Nephron (organoid): ENCODE measurements around the gene DGKI.

ENCODE experiments used
- H3K27ac Mint-ChIP-seq, 3 experiments: 2 replicates each; pipeline ENCODE4 v1.8.0; 2020; ENCODE audit warnings: mixed read lengths in 3 of 3, mild to moderate bottlenecking in 2 of 3, moderate library complexity in 1 of 3
- H3K27me3 Mint-ChIP-seq: 2 replicates; pipeline ENCODE4 v1.8.0; 2021; ENCODE audit warnings: low read depth, mild to moderate bottlenecking, moderate library complexity, mixed read lengths
- H3K36me3 Mint-ChIP-seq: 2 replicates; pipeline ENCODE4 v1.8.0; 2020; ENCODE audit warnings: low read depth, mixed read lengths
- H3K4me1 Mint-ChIP-seq: 2 replicates; pipeline ENCODE4 v1.8.0; 2020; ENCODE audit warnings: mixed read lengths
- H3K4me3 Mint-ChIP-seq, 3 experiments: 2 replicates each; pipeline ENCODE4 v1.8.0; 2020; ENCODE audit warnings: mild to moderate bottlenecking in 3 of 3, mixed read lengths in 3 of 3, moderate library complexity in 2 of 3
- H3K9me3 Mint-ChIP-seq: 2 replicates; pipeline ENCODE4 v1.8.0; 2020; ENCODE audit warnings: mixed read lengths
- TF ChIP-seq, protein P1 (sequence below), 3 experiments: fragments of 200-600 bp; sonication (generic); IDR thresholded peaks; one replicate each; pipeline ENCODE4 v1.5.0; 2021; ENCODE audit warnings: antibody characterized with exemption in 3 of 3; ENCODE audit not compliant: unreplicated experiment in 3 of 3

DGKI gene

DNA sequence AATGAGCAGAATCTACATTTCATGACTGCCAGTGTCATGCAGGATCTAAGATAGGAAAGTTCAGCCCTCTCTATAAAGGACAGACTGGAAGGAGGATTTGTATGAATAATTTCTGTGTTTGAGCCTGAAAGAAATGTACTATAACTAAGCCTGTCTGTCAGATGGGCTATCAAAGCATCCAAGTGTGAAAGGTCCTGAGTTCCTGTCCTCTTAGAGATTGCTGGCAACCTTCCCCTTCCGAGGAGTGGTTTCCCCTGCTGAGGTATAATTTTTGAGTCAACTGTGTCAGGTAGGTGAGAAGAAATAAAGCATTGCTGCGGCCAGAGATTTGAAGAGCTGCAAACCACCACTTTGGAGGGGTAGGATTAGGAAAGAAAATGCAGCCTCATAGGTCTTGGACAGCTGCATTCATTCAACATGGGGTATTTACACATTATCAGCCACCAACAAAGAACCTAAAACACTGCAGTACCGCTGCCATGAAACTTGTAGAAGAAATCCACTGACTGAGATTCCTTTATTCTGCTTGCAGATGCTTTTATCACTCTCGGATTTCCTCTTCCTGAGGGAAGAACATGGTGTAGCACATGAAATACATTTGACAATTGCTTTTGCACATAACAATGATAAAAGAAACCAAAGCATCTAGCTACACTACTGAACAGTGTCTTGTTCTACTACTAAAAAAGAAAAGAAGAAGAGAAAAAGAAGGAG, 189.1 kb downstream of the DGKI start:
- Mint-ChIP-seq H3K27me3 (peaks cover 4% of the 10 kb centered on the region), H3K36me3 (no peaks in the 10 kb centered on the region), H3K27ac (no peak overlapping the region), H3K4me3 (no peak overlapping the region), H3K4me1 (peaks cover 4% of the 10 kb centered on the region), H3K9me3 (no peaks in the 10 kb centered on the region)
- TF ChIP-seq, protein P1, sequence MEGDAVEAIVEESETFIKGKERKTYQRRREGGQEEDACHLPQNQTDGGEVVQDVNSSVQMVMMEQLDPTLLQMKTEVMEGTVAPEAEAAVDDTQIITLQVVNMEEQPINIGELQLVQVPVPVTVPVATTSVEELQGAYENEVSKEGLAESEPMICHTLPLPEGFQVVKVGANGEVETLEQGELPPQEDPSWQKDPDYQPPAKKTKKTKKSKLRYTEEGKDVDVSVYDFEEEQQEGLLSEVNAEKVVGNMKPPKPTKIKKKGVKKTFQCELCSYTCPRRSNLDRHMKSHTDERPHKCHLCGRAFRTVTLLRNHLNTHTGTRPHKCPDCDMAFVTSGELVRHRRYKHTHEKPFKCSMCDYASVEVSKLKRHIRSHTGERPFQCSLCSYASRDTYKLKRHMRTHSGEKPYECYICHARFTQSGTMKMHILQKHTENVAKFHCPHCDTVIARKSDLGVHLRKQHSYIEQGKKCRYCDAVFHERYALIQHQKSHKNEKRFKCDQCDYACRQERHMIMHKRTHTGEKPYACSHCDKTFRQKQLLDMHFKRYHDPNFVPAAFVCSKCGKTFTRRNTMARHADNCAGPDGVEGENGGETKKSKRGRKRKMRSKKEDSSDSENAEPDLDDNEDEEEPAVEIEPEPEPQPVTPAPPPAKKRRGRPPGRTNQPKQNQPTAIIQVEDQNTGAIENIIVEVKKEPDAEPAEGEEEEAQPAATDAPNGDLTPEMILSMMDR (IDR thresholded peaks at IDR 0.05; ENCODE audit: unreplicated experiment in 3 of 3): no peak

DNA sequence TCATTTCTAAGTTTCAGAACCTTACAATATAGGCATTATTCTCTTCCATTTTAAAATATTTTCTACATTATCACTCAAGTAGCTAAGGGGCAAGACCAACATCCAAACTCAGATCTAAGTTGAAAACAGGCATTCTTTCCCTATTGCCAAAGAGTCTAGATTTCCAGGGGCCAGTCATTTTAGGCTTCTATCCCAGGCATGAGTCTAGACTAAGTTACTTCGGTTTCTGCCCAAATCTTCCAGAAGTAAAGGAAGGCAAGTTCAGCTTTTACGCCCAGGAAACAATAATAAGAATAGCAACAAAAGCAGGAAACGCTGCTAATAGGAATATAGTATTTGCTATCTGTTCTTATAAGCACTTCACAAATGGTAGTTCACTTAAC, 189.9 kb downstream of the DGKI start:
- no peaks in the 10 kb centered on the region for H3K36me3 Mint-ChIP-seq
- H3K4me3 Mint-ChIP-seq: no peak overlapping the region
- no peak overlapping the region for H3K27ac Mint-ChIP-seq
- H3K9me3 Mint-ChIP-seq: no peaks in the 10 kb centered on the region
- peaks cover 4% of the 10 kb centered on the region for H3K27me3 Mint-ChIP-seq
- TF ChIP-seq, protein P1 (IDR thresholded peaks at IDR 0.05; ENCODE audit: unreplicated experiment in 3 of 3): no peak
- H3K4me1 Mint-ChIP-seq: peaks cover 4% of the 10 kb centered on the region

DNA sequence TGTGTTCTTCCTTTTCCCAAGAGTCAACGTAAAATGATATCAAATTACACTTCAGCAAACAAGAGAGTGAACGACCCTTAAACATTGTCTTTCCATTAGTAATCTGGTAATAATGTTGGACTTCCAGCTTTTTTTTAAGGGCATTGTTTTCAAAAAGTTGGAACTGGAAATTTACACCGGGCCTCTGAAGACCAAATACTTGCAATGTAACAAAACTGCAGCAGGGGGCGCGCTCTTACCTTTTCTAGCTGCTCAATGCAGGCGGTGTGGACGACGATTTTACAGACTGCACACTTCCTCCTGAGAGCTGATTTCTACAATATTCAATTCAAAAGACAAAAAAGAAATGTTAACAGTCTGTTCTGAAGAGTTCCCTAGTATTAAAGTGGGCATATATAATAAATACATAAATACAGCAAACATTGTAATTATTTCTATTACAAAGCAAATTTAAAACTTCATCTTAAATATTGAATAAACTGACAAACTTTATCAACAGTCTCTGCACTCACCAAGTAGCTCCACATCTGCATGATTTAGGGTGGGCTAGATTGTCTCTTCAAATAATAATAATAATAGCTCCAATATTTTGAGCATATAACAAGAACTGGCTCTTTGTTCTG, 190.4 kb downstream of the DGKI start:
- H3K36me3 Mint-ChIP-seq: no peaks in the 10 kb centered on the region
- no peaks in the 10 kb centered on the region for H3K9me3 Mint-ChIP-seq
- TF ChIP-seq, protein P1 (IDR thresholded peaks at IDR 0.05; ENCODE audit: unreplicated experiment in 3 of 3): peak; percentile 80 to 88 (median 87)
- H3K4me3 Mint-ChIP-seq: no peak overlapping the region
- peak overlapping the region in 1 of 3 experiments; percentile 16 for H3K27ac Mint-ChIP-seq
- H3K4me1 Mint-ChIP-seq: peaks cover 4% of the 10 kb centered on the region
- H3K27me3 Mint-ChIP-seq: peaks cover 4% of the 10 kb centered on the region

DNA sequence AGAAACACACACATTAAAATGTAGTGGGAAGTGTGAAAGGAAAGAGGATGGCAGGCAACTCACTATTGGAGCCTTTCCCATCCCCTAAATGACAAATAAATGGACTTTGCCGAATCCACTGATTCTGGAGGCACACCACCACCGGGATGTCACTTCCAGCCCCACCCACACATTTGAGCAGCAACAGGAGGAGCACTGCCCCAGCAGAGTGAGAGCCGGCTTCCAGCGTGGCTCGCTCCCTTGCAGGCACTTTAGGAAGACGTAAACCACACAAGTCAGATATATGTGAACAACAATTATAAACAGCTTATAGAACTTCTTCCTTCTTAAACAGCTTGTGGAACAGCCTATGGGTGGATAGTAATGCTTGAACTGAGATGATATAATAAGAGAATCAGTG, 191.0 kb downstream of the DGKI start:
- H3K27ac Mint-ChIP-seq: no peak overlapping the region
- peaks cover 4% of the 10 kb centered on the region for H3K4me1 Mint-ChIP-seq
- H3K27me3 Mint-ChIP-seq: peaks cover 4% of the 10 kb centered on the region
- no peaks in the 10 kb centered on the region for H3K9me3 Mint-ChIP-seq
- TF ChIP-seq, protein P1 (IDR thresholded peaks at IDR 0.05; ENCODE audit: unreplicated experiment in 3 of 3): no peak
- H3K4me3 Mint-ChIP-seq: no peak overlapping the region
- H3K36me3 Mint-ChIP-seq: no peaks in the 10 kb centered on the region

DNA sequence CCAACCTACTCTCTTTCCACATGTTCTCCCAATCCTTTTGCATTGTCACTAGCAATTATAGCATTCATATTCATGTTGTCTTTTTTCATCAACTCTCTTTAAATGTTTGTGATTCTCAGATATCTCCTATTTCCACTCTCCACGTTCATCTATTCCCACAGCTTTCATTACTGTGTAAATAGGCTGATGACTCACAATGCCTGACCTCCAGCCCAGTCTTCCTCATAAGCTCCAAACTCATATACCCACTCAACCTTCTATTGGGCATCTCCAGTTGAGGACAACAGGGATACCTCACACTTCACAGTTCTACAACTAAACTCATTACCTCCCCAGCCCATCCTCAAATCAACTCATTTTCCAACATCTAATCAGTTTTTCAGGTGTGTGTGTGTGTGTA, 194.1 kb downstream of the DGKI start:
- Mint-ChIP-seq H3K36me3 (no peaks in the 10 kb centered on the region), H3K4me3 (no peak overlapping the region), H3K4me1 (peaks cover 4% of the 10 kb centered on the region), H3K9me3 (no peaks in the 10 kb centered on the region), H3K27me3 (peaks cover 5% of the 10 kb centered on the region), H3K27ac (no peak overlapping the region)
- TF ChIP-seq, protein P1 (IDR thresholded peaks at IDR 0.05; ENCODE audit: unreplicated experiment in 3 of 3): no peak
